Right atrium auricular region (tissue), 2 donors: ENCODE results near the gene KRTCAP2. TPM values are rescaled to one million over a fixed set of nuclear protein-coding genes. Genes with fewer than 3 reads are reported as not detected.
A peak's percentile ranks its signal among the peaks of the same experiment; 100 is the strongest.
"Not testable (repeated sequence)": the region's sequence is repeated elsewhere in the genome, so short reads cannot be mapped to it uniquely, and the experiment has no call there.

Experiments used
- DNase-seq: peaks from one replicate; pipeline ENCODE4 v3.0.0-alpha.2; 2019; ENCODE audit warnings: low spot score
- H3K27ac ChIP-seq, 2 donors: fragments of 200-600 bp; sonication (generic); 1 replicate in 1 of 2; 2 replicates in 1 of 2; pipeline ENCODE4 v1.5.1; 2016 to 2019
- H3K27me3 ChIP-seq, 2 donors: fragments of 200-600 bp; sonication (generic); one replicate each; pipeline versions ENCODE4 v1.5.1 to v1.6.0; 2017 to 2019
- H3K36me3 ChIP-seq: fragments of 200-600 bp; sonication (generic); one replicate; pipeline ENCODE4 v1.5.1; 2016
- H3K4me1 ChIP-seq, 2 donors: fragments of 200-600 bp; sonication (generic); one replicate each; pipeline versions ENCODE4 v1.5.1 to v1.6.0; 2017 to 2019
- H3K4me3 ChIP-seq, 2 donors: fragments of 200-600 bp; sonication (generic); 1 replicate in 1 of 2; 2 replicates in 1 of 2; pipeline ENCODE4 v1.5.1; 2017 to 2019; ENCODE audit warnings: mild to moderate bottlenecking in 1 of 2, moderate library complexity in 1 of 2
- H3K9me3 ChIP-seq, 2 donors: fragments of 200-600 bp; sonication (generic); one replicate each; pipeline ENCODE4 v1.5.1; 2019
- total RNA-seq, 2 donors: library from RNA; depleted of rRNA; stranded (reverse); fragments of >200 nt; gene quantifications; one replicate each; pipeline ENCODE4 v1.1.0, GENCODE V29; 2016
- TF ChIP-seq, protein P1 (sequence below), 2 donors: fragments of 200-600 bp; sonication (generic); IDR thresholded peaks; one replicate each; pipeline ENCODE4 v1.5.1; 2019; ENCODE audit warnings: antibody characterized with exemption in 2 of 2

Gene KRTCAP2
- 100 to 1,000 TPM; 124 to 147 TPM for total RNA-seq

- peaks cover 16% of the 10 kb centered on the region for H3K36me3 ChIP-seq
- peak; percentile 96 for DNase-seq
- peak within 1 kb of the TSS; percentile 96 for H3K27ac ChIP-seq
- peak within 1 kb of the TSS; percentile 88 to 93 for H3K4me3 ChIP-seq
- H3K4me1 ChIP-seq = peaks cover 0 to 29% of the 10 kb centered on the region in 2 donors
- peaks cover 0 to 8% of the 10 kb centered on the region in 2 donors for H3K27me3 ChIP-seq
- TF ChIP-seq, protein P1, sequence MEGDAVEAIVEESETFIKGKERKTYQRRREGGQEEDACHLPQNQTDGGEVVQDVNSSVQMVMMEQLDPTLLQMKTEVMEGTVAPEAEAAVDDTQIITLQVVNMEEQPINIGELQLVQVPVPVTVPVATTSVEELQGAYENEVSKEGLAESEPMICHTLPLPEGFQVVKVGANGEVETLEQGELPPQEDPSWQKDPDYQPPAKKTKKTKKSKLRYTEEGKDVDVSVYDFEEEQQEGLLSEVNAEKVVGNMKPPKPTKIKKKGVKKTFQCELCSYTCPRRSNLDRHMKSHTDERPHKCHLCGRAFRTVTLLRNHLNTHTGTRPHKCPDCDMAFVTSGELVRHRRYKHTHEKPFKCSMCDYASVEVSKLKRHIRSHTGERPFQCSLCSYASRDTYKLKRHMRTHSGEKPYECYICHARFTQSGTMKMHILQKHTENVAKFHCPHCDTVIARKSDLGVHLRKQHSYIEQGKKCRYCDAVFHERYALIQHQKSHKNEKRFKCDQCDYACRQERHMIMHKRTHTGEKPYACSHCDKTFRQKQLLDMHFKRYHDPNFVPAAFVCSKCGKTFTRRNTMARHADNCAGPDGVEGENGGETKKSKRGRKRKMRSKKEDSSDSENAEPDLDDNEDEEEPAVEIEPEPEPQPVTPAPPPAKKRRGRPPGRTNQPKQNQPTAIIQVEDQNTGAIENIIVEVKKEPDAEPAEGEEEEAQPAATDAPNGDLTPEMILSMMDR (IDR thresholded peaks at IDR 0.05) = peak; percentile 88 to 96
- H3K9me3 ChIP-seq = no peaks in the 10 kb centered on the region
Observed at GRCh38 chr1:155172732-155173477, at the start of gene KRTCAP2. Gene KRTCAP2 (minus strand): TSS chr1:155173304. CDS start chr1:155173224, 80 bp downstream.

GRCh38 chr1:155220211-155220965 lies 47.3 kb upstream of the KRTCAP2 start:
- H3K27me3 ChIP-seq, H3K36me3 ChIP-seq, H3K9me3 ChIP-seq, DNase-seq, H3K27ac ChIP-seq, H3K4me3 ChIP-seq, H3K4me1 ChIP-seq: not testable (repeated sequence)

DNA sequence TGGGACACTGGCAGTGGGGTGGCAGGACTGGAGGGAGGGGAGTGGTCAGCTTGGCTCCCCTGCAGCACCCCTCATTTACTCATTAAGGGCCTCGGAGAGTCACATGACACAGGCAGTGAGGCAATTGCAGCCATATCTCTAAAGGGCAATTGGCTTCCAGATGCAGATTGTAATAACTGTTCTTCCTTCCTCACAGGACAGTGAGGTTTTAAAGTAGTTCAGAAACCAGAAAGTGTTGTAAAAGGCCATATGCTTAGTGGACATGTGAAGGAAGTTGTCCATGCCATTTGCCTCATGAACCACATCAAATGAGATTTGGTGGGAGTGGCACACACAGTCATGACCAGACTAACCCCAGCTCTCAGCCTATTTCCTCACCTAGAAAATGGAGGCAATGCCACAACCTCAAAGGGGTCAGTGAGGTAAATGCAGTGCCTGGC lies 46.5 kb upstream of the KRTCAP2 start:
- peaks cover 0 to 4% of the 10 kb centered on the region in 2 donors for H3K4me1 ChIP-seq
- no peak for DNase-seq
- no peaks in the 10 kb centered on the region for H3K9me3 ChIP-seq
- TF ChIP-seq, protein P1 (IDR thresholded peaks at IDR 0.05) = no peak
- no peaks in the 10 kb centered on the region for H3K36me3 ChIP-seq
- H3K27ac ChIP-seq = no peak overlapping the region
- no peaks in the 10 kb centered on the region for H3K27me3 ChIP-seq
- no peak overlapping the region for H3K4me3 ChIP-seq

DNA sequence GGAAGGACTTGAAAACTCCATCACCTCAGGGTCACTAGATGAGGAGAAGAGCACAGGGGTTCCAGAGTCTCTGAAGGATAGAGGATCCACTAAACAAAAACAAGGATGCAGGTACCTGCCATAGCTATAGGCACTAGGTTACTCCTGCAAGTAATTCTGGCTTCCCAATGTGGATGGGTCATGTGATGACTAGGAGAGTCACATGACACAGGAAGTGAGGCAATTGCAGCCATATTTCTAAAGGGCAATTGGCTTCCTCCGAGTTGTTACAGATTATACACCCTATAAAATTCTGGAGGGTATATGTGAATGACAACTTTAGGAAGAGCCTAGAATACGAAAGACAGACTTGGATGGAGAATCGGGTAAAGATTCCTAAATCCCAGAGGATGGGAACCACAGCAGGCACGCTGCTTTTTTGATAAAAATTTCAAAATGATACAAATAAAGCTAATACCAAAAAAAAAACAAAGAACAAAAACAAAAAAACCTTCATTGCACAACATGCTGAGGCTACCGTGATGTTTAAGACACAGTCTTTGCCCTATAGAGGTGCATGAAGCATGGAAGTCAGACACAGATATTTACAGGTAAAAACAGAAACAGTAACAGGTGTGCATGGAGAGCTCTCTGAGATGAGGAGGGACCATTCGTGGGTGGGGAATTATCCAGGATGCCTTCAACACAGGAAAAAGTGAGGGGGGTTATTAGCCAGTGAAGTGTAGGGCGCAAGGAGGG lies 45.9 kb upstream of the KRTCAP2 start:
- Histone ChIP-seq H3K36me3 (no peaks in the 10 kb centered on the region), H3K27ac (no peak overlapping the region), H3K4me3 (no peak overlapping the region), H3K9me3 (no peaks in the 10 kb centered on the region), H3K4me1 (peaks cover 0 to 4% of the 10 kb centered on the region in 2 donors), H3K27me3 (no peaks in the 10 kb centered on the region)
- TF ChIP-seq, protein P1 (IDR thresholded peaks at IDR 0.05) = no peak
- no peak for DNase-seq

DNA sequence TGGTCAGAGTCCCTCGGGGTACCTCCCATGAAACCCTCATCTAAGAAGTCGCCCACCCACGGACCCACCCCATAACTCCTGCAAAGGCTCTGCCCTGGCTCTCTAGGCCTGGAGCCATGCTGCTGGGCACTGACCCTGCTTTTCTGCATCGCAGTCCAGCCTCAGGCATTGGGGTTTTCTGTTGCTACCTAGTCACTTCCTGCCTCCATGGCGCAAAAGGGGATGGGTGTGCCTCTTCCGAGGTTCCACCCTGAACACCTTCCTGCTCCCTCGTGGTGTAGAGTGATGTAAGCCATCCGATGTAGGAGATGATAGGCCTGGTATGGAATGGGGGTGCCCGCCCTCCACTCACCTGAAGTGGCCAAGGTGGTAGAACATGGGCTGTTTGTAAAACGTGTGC lies 41.6 kb upstream of the KRTCAP2 start:
- not testable (repeated sequence) for H3K4me3 ChIP-seq, H3K36me3 ChIP-seq, H3K27ac ChIP-seq, H3K27me3 ChIP-seq, H3K9me3 ChIP-seq, DNase-seq
- peaks cover 0 to 12% of the 10 kb centered on the region in 2 donors for H3K4me1 ChIP-seq

DNA sequence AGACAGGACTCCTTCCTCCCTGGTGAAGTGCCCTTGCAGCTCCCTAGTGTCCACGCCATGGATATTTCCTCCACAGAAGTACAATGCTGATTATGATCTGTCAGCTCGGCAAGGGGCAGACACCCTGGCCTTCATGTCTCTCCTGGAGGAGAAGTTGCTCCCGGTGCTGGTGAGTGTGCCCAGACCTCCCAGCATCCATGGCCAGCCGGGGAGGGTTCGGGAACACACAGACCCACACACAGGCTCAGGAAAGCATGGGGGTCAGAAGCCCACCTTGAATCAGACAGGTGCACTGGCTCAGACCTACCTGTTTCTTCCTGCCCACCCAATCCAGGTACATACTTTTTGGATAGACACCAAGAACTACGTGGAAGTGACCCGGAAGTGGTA lies 38.9 kb upstream of the KRTCAP2 start:
- not testable (repeated sequence) for H3K4me3 ChIP-seq, H3K36me3 ChIP-seq, H3K27ac ChIP-seq, DNase-seq, H3K9me3 ChIP-seq, H3K27me3 ChIP-seq
- H3K4me1 ChIP-seq = peaks cover 0 to 26% of the 10 kb centered on the region in 2 donors

DNA sequence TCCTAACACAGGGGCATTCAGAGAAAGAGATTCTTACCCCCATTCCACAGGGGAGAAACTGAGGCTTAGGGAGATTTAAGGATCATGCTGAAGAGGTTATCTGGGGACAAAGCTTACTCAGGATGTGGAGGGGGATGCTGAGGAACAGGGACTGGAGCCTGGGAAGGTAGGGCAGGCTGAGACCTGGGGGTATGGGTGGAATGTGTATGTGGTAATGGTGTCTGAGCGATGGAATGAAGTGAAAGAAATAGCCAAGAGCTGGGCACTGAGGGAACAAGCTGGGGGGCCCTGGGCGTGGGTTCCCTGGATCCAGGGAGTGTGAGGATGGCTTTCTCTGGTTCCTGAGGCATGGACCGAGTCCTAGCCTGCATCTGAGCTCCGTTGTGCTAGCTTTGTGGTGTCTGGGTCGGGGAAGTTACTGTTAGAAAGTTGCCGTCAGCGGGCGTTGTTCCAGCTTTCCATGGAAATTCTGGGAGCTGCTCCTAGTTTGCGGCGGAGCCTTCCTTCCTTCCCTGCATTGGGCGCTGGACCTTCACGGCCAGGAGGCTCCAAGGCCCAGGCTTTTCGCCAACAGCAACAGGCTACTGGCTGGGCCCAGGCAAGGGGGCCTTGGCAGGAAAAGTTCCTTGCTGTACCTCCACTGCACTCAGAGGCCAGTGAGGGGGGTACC lies 38.4 kb upstream of the KRTCAP2 start:
- H3K9me3 ChIP-seq, H3K36me3 ChIP-seq, H3K27me3 ChIP-seq, H3K4me3 ChIP-seq, DNase-seq, H3K27ac ChIP-seq: not testable (repeated sequence)
- peaks cover 0 to 32% of the 10 kb centered on the region in 2 donors for H3K4me1 ChIP-seq
